Measurements from ENCODE around the gene MS4A18.
"Not testable (repeated sequence)": the region's sequence is repeated elsewhere in the genome, so short reads cannot be mapped to it uniquely, and the experiment has no call there.

MS4A18 gene

DNA sequence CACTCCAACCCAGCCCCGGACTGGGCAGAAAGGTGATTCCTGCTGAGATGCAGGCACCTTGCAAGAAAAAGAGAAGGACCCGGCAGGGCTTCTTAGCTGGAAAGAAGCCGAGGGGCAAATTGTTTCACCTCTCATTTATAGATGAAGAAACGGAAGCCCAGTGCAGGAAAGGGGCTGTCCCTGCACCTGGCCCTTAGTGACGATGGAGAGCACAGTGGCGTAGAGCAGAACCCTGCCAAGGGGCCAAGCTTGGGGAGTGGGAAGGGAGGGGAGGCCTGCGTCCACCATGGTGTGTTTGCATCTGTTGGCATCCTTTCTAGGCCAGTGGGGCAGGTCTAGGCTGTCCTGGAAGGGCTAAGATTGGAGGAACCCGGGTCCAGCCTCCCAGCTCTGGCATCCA lies 24.3 kb downstream of the MS4A18 start:
- TF ChIP-seq, protein P1, sequence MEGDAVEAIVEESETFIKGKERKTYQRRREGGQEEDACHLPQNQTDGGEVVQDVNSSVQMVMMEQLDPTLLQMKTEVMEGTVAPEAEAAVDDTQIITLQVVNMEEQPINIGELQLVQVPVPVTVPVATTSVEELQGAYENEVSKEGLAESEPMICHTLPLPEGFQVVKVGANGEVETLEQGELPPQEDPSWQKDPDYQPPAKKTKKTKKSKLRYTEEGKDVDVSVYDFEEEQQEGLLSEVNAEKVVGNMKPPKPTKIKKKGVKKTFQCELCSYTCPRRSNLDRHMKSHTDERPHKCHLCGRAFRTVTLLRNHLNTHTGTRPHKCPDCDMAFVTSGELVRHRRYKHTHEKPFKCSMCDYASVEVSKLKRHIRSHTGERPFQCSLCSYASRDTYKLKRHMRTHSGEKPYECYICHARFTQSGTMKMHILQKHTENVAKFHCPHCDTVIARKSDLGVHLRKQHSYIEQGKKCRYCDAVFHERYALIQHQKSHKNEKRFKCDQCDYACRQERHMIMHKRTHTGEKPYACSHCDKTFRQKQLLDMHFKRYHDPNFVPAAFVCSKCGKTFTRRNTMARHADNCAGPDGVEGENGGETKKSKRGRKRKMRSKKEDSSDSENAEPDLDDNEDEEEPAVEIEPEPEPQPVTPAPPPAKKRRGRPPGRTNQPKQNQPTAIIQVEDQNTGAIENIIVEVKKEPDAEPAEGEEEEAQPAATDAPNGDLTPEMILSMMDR (conservative IDR thresholded peaks at IDR 0.05; ENCODE audit: low read length) = no peak
- DNase-seq (ENCODE audit: low read depth) = no peak
- no peak overlapping the region for H3K4me3 ChIP-seq (ENCODE audit: low read length)

DNA sequence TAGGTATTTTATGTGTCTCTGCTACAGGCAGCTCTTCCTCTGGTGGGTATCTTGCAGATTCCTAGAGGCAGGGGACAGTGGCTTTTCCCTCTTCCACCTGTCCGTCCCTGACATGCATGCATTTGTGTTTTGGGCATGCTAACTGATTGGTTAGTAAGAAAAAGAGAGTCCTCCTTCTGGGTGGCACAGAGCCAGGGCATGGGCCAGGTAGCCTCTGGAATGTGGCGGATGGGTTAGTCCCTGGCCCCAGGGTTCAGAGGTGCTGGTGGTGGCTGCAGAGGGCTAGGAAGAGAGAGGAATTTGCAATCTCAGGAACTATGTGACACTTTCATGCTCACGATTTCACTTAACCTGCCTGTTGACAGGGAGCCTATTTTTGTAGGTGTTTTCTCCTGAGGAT lies 26.4 kb downstream of the MS4A18 start:
- no peak overlapping the region for H3K4me3 ChIP-seq (ENCODE audit: low read length)
- DNase-seq (ENCODE audit: low read depth) = no peak
- TF ChIP-seq, protein P1 (conservative IDR thresholded peaks at IDR 0.05; ENCODE audit: low read length) = no peak

DNA sequence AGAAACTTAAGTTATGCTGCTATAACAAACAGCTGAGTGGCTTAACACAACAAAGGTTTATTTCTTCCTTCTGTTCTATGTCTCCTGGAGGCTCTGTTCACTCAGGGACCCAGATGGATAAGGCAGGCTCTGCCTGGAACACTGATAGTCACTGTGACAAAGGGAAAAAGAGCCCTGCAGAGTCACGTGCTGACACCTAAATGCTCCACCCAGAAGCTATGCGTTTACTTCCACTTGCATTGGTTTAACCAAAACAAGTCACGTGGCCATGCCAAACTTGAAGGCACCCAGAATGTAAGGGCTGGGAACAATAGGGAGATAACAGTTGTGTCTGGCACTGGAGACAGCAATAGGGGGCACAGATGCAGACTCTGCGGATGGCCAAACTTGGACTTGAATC lies 28.8 kb downstream of the MS4A18 start:
- H3K4me3 ChIP-seq (ENCODE audit: low read length) = no peak overlapping the region
- no peak for DNase-seq (ENCODE audit: low read depth)
- TF ChIP-seq, protein P1 (conservative IDR thresholded peaks at IDR 0.05; ENCODE audit: low read length) = no peak

DNA sequence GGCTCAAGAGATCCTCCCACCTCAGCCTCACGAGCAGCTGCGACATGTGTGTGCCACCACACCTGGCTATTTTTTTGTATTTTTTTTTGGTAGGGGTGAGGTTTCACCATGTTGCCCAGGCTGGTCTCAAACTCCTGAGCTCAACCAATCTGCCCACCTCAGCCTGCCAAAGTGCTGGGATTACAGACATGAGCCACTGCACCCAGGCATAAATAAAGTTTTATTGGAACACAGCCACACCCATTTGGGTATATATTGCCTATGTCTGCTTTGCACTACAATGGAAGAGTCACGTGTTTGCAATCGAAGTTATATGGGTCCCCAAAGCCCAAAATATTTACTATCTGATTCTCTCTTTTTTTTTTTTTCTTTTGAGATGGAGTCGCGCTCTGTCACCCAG lies 30.4 kb downstream of the MS4A18 start:
- no peak overlapping the region for H3K4me3 ChIP-seq (ENCODE audit: low read length)
- TF ChIP-seq, protein P1 (conservative IDR thresholded peaks at IDR 0.05; ENCODE audit: low read length) = no peak
- no peak for DNase-seq (ENCODE audit: low read depth)

DNA sequence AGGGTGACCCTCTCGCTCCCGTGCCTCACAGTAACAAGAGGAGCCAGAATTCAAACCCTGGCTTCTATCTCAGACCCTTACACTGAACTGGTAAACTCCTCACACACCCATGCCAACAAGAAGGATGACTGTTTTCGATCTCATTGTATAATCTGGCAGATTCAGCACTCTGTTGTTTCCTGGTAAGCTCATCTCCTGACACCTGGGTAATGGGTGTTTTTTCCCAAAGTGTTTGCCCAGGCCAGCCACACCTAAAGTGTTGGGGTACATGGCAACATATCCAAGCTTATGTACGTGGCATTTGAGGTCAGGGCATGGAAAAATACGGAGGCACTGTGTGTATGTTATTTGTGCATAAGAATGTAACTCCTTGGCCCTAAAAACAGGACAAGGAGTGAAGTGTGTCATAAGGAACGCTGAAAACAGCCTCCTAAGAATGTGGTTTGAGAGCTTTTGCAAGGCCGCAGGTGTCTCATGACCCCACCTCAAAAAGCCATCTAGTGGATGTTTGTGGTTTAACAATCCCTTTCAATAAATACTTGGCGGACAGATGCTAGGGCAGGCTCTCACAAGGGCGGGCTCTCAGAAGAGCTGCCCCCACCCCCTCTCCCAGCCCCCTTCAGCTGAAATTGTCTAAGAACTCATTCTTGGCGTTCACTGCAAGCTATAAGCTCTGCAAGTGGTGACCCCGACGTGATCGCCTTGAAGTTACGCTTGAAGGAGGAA lies 31.9 kb downstream of the MS4A18 start, which contains the start of gene MS4A15:
Gene MS4A15 (plus strand): TSS at position 561 of the 726 bp plus-strand sequence. CDS start 6,867 bp downstream, outside the sequence.
- TF ChIP-seq, protein P1 (conservative IDR thresholded peaks at IDR 0.05; ENCODE audit: low read length) = peak; percentile 10; the same call in 1 of the 2 replicates
- DNase-seq (ENCODE audit: low read depth) = peak; percentile 3
- no peak within 1 kb of the TSS for H3K4me3 ChIP-seq (ENCODE audit: low read length)

DNA sequence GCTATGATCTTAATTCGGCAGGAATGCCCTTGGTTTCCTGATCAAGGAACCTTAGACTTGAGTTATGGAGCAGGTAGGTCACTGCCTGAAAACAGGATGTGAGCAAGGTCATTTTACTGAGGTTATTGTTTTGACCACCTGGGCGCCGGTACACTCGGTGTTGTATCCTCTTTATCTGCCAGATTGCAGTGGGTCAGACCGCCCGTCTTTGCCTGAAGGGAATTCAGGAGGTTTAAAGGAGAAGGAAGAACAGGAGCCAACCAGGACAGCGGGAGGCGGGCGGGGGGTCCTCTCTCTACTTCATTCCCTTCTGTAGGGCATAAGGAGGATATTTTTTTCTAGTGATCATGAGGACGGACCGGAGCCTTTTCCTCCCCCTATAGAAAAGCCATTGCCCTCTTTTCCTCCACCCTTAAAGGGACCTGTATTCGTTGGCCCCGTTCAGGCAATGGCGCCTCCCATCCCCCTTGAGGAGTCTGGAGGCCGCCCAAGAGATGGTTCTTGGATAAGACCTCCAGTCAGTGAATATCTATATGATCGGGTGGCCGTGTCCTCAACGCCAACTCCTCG lies 32.8 kb downstream of the MS4A18 start:
- H3K4me3 ChIP-seq (ENCODE audit: low read length) = no peak overlapping the region
- TF ChIP-seq, protein P1 (conservative IDR thresholded peaks at IDR 0.05; ENCODE audit: low read length) = no peak

DNA sequence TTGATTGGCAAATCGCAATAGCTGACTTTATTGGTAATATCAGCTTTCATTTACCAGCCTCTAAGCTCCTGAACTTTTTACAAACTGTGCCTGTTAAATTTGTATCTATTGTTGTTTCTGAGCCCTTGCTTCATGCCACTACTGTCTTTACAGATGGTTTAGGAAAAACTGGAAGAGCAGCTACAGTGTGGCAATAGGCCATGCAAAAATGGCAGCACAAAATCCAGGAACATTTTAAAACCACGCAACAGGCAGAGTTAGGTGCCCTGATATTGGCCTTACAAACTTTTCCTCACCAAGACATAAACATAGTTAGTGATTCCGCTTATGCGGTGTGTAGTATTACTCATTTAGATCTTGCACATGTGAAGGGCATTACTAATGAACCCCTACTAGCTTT lies 34.2 kb downstream of the MS4A18 start:
- not testable (repeated sequence) for DNase-seq (ENCODE audit: low read depth); H3K4me3 ChIP-seq (ENCODE audit: low read length)

More for the DNA sequence above, 32.8 kb downstream of the MS4A18 start:
- DNase-seq (ENCODE audit: low read depth) = no peak

DNA sequence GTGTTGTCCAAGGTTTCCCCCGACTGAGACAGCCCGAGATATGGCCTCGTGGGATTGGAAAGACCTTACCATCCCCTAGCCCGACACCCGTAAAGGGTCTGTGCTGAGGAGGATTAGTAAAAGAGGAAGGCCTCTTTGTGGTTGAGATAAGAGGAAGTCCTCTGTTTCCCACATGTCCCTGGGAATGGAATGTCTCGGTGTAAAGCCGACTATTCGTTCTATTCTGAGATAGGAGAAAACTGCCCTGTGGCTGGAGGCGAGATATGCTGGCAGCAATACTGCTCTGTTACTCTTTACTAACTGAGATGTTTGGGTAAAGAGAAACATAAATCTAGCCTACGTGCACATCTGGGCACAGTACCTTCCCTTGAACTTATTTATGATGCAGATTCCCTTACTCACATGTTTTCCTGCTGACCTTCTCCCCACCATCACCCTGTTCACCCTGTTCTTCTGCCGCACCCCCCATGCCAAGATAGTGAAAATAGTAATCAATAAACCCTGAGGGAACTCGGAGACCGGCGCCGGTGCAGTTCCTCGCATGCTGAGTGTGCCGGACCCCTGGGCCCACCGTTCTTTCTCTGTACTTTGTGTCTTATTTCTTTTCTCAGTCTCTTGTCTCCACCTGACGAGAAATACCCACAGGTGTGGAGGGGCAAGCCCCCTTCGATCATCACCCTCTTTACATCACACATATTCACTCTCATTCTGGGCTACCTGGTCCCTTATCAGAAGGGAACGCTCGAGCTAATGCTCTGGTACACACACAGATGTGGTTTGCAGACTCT lies 35.1 kb downstream of the MS4A18 start:
- not testable (repeated sequence) for H3K4me3 ChIP-seq (ENCODE audit: low read length); DNase-seq (ENCODE audit: low read depth)

Data from AG10803 (cell line).